GM18951 (cell line): ENCODE measurements around the gene PRR35.

Experiments
- POLR2A ChIP-seq: IDR thresholded peaks from 4 replicates; pipeline ENCODE4 v1.6.1; 2011; ENCODE audit warnings: mild to moderate bottlenecking; ENCODE audit not compliant: insufficient read length, insufficient read depth; ENCODE audit errors: extremely low read depth
- in situ Hi-C: fragments of 300-500 bp; cut with MboI; formaldehyde crosslinking; loops from one replicate; pipeline ENCODE4 v1.12.0; 2022; ENCODE audit warnings: low sequenced_read_pairs, mixed read lengths, inconsistent platforms; ENCODE audit not compliant: unreplicated experiment

Gene PRR35

GRCh38 chr16:548586-548985 is 11.6 kb upstream of the PRR35 start:
- in situ Hi-C loops = no loop called here
- no peak for TF ChIP-seq POLR2A

GRCh38 chr16:549544-550263 is 10.5 kb upstream of the PRR35 start:
- in situ Hi-C loops = no loop called here
- no peak for TF ChIP-seq POLR2A

DNA sequence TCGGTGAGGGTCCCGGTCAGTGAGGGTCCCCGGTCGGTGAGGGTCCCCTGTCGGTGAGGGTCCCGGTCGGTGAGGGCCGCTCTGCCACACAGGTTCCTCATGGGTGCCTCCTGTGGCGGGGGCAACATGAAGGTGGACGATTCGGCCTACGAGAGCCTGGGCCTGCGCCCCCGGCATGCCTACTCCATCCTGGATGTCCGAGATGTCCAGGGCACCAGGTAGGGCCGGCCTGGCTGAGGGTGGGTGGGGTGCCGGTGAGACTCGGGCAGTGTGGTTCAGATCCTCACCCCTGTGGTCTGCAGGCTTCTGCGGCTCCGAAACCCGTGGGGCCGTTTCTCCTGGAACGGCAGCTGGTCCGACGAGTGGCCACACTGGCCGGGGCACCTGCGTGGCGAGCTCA is 9.0 kb upstream of the PRR35 start:
- in situ Hi-C loops = no loop called here
- TF ChIP-seq POLR2A = no peak

GRCh38 chr16:552171-552570 is 8.0 kb upstream of the PRR35 start:
- no peak for TF ChIP-seq POLR2A
- in situ Hi-C loops = no loop called here

GRCh38 chr16:553601-554296 is 6.4 kb upstream of the PRR35 start:
- in situ Hi-C loops = no loop called here
- no peak for TF ChIP-seq POLR2A

DNA sequence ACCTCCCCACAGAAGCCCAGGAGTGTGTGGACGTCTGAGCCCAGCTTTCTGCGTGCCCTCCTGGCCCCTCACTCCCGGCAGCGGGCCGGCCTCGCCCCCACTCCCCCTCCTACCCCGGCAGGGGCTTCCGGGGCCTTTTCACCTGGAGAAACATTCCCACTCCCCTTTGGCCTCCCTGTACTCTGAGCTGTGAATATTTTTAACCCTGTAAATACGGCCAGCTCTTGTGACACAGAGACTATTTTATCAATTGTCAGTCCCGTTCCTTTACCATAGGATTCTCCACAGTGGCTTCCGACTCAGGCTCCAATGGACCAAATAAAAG is 5.9 kb upstream of the PRR35 start:
- in situ Hi-C loops = no loop called here
- TF ChIP-seq POLR2A = no peak

- no peak for TF ChIP-seq POLR2A
- in situ Hi-C loops = no loop called here
Observed at GRCh38 chr16:554640-555365, 5.4 kb upstream of the PRR35 start.

GRCh38 chr16:555528-556473 is 4.4 kb upstream of the PRR35 start:
- no peak for TF ChIP-seq POLR2A
- in situ Hi-C loops = no loop called here

DNA sequence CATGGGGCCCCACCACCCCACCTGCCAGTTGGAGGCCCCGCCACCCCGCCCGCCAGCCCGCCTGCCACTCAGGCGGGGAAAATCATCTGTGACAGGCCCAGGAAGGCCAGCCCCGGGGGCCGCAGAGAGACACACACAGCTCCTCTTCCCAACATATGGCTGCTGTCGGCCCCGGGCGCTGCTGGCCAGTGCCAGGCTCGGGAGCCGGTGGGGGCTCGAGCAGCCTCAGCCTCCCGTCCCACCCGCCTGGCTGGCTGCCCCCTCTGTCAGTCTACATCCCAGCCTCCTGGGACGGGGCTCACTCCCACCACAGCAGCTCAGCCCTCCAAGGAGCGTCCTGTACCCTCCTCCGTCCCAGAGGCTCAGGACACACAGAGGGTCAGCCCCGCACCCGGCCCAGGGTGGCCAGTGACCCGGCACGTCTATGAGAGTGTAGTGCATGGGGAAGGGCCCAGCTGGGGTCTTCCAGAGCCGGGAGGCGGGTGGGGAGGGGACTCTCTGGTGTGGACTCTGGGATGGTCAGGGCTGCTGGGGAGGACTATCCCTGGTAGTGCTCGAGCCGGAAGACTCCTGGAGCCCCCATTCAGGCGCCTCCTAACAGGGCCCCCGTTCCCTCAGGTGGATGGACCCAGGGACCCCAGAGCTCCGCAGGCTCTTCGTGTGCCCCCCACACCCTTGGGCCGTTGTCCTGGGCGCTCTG is 3.6 kb upstream of the PRR35 start:
- in situ Hi-C loops = no loop called here
- TF ChIP-seq POLR2A = no peak

- in situ Hi-C loops = no loop called here
- no peak for TF ChIP-seq POLR2A
Observed at GRCh38 chr16:557463-558297, 2.5 kb upstream of the PRR35 start.

GRCh38 chr16:558298-559020 is 1.7 kb upstream of the PRR35 start:
- no peak for TF ChIP-seq POLR2A
- in situ Hi-C loops = no loop called here
